HepG2 (cell line): ENCODE data around the gene EZH1.

Source experiments
- BHLHE40 ChIP-seq: IDR thresholded peaks from 2 replicates; pipeline ENCODE4 v1.6.1; 2011; ENCODE audit warnings: low read length, improper control_type of control experiment
- CREM ChIP-seq, 2 experiments: sonication (generic) in 1 of 2; formaldehyde crosslinking in 1 of 2; IDR thresholded peaks; 2 replicates each; pipeline versions ENCODE4 v1.4.0 to v1.6.1; 2016 to 2020; ENCODE audit warnings: antibody characterized with exemption in 1 of 2, mild to moderate bottlenecking in 1 of 2, missing genetic modification reagents in 1 of 2
- CSRNP1 ChIP-seq: sonication (generic); formaldehyde crosslinking; IDR thresholded peaks from 2 replicates; pipeline ENCODE4 v1.8.1; 2023; ENCODE audit warnings: mild to moderate bottlenecking, missing genetic modification reagents
- KLF16 ChIP-seq, 2 experiments: sonication (generic) in 1 of 2; formaldehyde crosslinking in 1 of 2; IDR thresholded peaks; 2 replicates each; pipeline versions ENCODE4 v1.6.1 to v1.8.0; 2016 to 2023; ENCODE audit warnings: missing genetic modification reagents in 2 of 2, missing compliant biosample characterization in 1 of 2
- RFXANK ChIP-seq: IDR thresholded peaks from 2 replicates; pipeline ENCODE4 v1.6.1; 2016
- SRSF9 ChIP-seq: fragments of 200-400 bp; formaldehyde crosslinking; IDR thresholded peaks from 2 replicates; pipeline ENCODE4 v1.6.1; 2018; ENCODE audit warnings: borderline replicate concordance, mild to moderate bottlenecking, low read depth, low read length; ENCODE audit not compliant: insufficient read depth, poor library complexity, severe bottlenecking

GRCh38 chr17:42684929-42685556 is 59.8 kb downstream of the EZH1 start:
- TF ChIP-seq CSRNP1 (CRISPR knock-in tag): no peak
- TF ChIP-seq KLF16 (CRISPR knock-in tag; IDR thresholded peaks at IDR 0.05): no peak
- TF ChIP-seq BHLHE40: no peak
- TF ChIP-seq RFXANK (CRISPR knock-in tag): no peak
- TF ChIP-seq SRSF9: no peak
- TF ChIP-seq CREM (IDR thresholded peaks at IDR 0.05): no peak
- TF ChIP-seq CREM (CRISPR knock-in tag; IDR thresholded peaks at IDR 0.05): no peak
